HFF-Myc (cell line): ENCODE data around the gene BICDL2.

Experiments used
- DNase-seq: peaks from one replicate; pipeline ENCODE4 v3.0.0-alpha.2; 2011; ENCODE audit warnings: low read depth; ENCODE audit errors: extremely low read depth
- H3K4me3 ChIP-seq: replicated peaks from 2 replicates; pipeline ENCODE4 v1.5.1; 2011; ENCODE audit warnings: low read depth, mild to moderate bottlenecking, control low read depth, low read length
- CTCF ChIP-seq: IDR thresholded peaks from 2 replicates; pipeline ENCODE4 v1.5.1; 2012; ENCODE audit warnings: mild to moderate bottlenecking, low read depth, low read length, control low read depth; ENCODE audit errors: missing control alignments

BICDL2 gene

DNA sequence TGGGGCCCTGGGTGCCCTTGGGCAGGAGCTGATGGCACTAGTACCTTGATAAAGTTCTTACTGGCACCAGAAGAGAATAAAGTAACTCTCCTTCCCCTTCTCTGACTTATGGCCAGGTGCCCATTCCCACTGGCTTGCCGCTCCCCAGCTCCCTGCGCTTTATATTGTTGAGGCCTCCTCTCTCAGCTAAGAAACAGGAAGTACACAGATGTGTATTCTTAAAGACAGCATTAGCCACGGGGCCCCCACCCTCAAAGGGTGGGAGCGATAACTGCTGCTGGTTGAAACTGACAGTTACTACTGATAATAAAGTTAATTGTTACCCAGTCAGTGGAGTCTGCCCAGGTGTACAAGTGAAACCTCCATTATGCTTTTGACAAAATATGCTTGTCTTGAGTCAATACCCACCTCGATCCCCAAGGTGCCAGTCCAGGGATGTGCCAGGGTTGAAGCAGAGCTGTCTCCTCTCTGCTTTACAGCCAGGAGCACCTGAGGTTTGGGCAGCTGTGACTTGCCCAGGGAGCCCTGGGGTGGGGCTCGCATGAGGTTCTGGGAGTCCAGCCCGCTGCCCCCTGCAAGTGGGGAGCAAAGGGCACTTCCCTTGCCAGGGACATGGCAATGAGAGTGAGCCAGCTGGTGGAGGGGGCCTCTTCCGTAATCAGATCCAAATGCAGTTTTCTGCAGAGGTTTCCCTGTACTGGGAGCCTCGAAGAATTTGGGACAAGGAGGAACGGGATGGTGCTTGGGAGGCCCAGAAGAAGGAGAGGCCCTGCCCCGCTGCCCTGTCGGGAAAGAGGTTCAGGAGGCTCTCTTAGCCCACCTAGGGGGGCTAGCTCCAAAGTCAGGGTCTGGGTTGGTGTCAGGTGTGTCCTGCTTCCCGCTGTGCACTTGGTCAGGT, 29.4 kb downstream of the BICDL2 start:
- DNase-seq: no peak
- no peak overlapping the region for H3K4me3 ChIP-seq
- no peak for TF ChIP-seq CTCF

DNA sequence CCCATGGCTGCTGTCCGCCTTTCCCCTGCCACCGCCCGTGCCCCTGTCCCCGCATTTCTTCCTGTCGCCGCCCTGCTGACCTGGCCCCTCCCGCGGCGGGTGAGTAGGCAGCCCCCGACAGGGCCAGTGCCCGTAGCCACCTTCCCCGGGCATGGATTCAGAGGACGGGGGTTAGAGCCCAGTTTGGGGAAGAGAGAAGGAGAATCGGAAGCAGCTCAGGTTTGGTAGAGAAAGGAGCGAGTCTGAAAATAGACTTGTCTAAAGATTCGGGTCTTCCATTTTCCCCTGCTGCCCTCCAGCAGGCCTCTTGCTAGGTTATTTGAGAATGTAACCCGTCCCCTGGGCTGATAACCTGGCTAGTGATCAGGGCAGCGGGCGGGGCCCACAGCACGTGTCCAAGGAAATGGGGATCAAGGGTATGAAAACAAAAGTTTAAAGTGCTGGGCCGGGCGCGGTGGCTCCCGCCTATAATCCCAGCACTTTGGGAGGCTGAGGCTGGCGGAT, 31.9 kb downstream of the BICDL2 start:
- no peak for TF ChIP-seq CTCF
- DNase-seq: no peak
- H3K4me3 ChIP-seq: no peak overlapping the region

DNA sequence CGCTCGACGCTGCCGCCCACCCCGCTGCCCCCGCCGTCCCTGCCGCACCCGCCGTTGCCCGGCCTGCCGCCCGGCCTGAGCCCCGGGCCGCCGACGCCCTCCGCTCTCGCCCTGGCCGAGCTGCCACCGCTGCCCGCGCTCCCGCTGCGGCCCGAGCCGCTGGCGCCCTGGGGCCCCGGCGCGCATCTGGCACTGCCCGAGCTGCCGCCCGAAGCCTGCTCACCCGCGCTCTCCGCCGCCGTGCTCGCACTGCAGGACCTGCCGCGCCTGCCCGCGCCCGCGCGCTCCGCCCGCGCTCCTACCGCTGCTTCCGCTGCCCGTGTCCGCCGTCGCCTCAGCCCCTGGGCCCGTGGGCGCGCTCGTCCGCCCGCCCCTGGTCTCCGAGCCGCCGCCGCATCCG, 32.4 kb downstream of the BICDL2 start:
- no peak for TF ChIP-seq CTCF
- no peak overlapping the region for H3K4me3 ChIP-seq
- DNase-seq: no peak

DNA sequence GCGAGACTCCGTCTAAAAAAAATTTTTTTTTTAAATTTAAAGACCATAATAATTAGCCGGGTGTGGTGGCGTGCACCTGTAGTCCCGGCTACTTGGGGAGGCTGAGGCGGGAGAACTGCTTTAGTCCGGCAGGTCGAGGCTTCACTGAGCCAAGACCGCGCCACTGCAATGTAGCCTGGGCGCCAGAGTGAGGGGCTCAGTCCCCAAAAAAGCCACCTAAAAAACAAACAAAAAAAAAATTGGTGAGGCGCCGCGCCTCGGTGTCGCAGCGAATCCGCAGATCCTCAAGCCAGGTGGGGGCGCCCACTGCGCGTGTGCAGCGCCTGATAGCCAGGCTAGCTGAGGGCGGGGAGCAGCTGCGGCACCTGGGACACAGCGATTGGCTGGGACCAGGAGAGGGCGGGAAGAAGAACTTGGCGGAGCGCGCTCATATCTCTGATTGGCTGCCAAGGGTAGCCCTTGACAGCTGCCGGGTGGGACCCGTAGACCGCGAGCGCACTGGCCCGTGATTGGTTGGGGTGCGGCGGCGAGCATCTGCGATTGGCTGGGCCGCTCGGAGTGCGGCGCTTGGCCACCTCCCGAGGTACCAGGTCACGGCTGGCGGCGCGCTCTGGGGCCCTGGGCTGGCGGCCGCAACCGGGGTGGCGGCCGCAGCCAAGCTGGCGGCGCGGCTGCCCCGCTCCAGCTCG, 33.0 kb downstream of the BICDL2 start:
- no peak overlapping the region for H3K4me3 ChIP-seq
- TF ChIP-seq CTCF: peak; percentile 56
- peak; percentile 96 for DNase-seq

- TF ChIP-seq CTCF: no peak
- DNase-seq: no peak
- H3K4me3 ChIP-seq: no peak overlapping the region
Observed at GRCh38 chr16:3001316-3001715, 35.4 kb downstream of the BICDL2 start.

- TF ChIP-seq CTCF: no peak
- DNase-seq: no peak
- H3K4me3 ChIP-seq: no peak overlapping the region
Observed at GRCh38 chr16:3000540-3000939, 36.2 kb downstream of the BICDL2 start.
